IgD-negative memory B cell (primary cell): ENCODE measurements around the gene TEKT3. TPM values are rescaled to one million over a fixed set of nuclear protein-coding genes. Genes with fewer than 3 reads are reported as not detected.

Experiments used
- H3K27ac Mint-ChIP-seq, 3 donors: one replicate each; pipeline ENCODE4 v1.8.0; 2020 to 2022; ENCODE audit warnings: mild to moderate bottlenecking in 3 of 3, mixed read lengths in 3 of 3, moderate library complexity in 1 of 3
- H3K27me3 Mint-ChIP-seq: one replicate; pipeline ENCODE4 v1.8.0; 2021; ENCODE audit warnings: mixed read lengths
- H3K36me3 Mint-ChIP-seq: one replicate; pipeline ENCODE4 v1.8.0; 2020; ENCODE audit warnings: mild to moderate bottlenecking, mixed read lengths
- H3K4me1 Mint-ChIP-seq, 3 donors: one replicate each; pipeline ENCODE4 v1.8.0; 2020 to 2022; ENCODE audit warnings: mixed read lengths in 3 of 3, mild to moderate bottlenecking in 1 of 3
- H3K4me3 Mint-ChIP-seq, 4 donors: one replicate each; pipeline ENCODE4 v1.8.0; 2020 to 2022; ENCODE audit warnings: mild to moderate bottlenecking in 4 of 4, mixed read lengths in 4 of 4, moderate library complexity in 3 of 4
- H3K9me3 Mint-ChIP-seq, 3 donors: one replicate each; pipeline ENCODE4 v1.8.0; 2020 to 2021; ENCODE audit warnings: mixed read lengths in 3 of 3, mild to moderate bottlenecking in 1 of 3
- polyA plus RNA-seq: library from polyadenylated mRNA; unstranded; fragments of 300-500 nt; fragmentation: Illumina TruSeq; gene quantifications from one replicate; pipeline ENCODE4 v1.2.3, GENCODE V29; 2021

TEKT3 gene
- polyA plus RNA-seq, 1 donor from 2014 or later = not detected

GRCh38 chr17:15269780-15270089, 71.7 kb downstream of the TEKT3 start:
- H3K4me3 Mint-ChIP-seq = no peak overlapping the region
- no peak overlapping the region for H3K27ac Mint-ChIP-seq
- H3K9me3 Mint-ChIP-seq = peaks cover 0 to 4% (median 0%) of the 10 kb centered on the region in 3 donors
- H3K36me3 Mint-ChIP-seq = no peaks in the 10 kb centered on the region
- peaks cover 0 to 3% (median 0%) of the 10 kb centered on the region in 3 donors for H3K4me1 Mint-ChIP-seq
- H3K27me3 Mint-ChIP-seq = peaks cover 9% of the 10 kb centered on the region

GRCh38 chr17:15269087-15269779, 72.2 kb downstream of the TEKT3 start:
- Mint-ChIP-seq H3K9me3 (peaks cover 0 to 4% (median 0%) of the 10 kb centered on the region in 3 donors), H3K27ac (no peak overlapping the region), H3K4me1 (peaks cover 0 to 4% (median 0%) of the 10 kb centered on the region in 3 donors), H3K27me3 (peaks cover 10% of the 10 kb centered on the region), H3K36me3 (no peaks in the 10 kb centered on the region), H3K4me3 (no peak overlapping the region)

- Mint-ChIP-seq H3K36me3 (no peaks in the 10 kb centered on the region), H3K27ac (no peak overlapping the region), H3K4me1 (peaks cover 0 to 4% (median 0%) of the 10 kb centered on the region in 3 donors), H3K4me3 (no peak overlapping the region), H3K9me3 (peaks cover 0 to 2% (median 0%) of the 10 kb centered on the region in 3 donors), H3K27me3 (peaks cover 10% of the 10 kb centered on the region)
These were observed 72.9 kb downstream of the TEKT3 start for GRCh38 chr17:15268461-15268860.

- Mint-ChIP-seq H3K4me1 (peaks cover 0 to 4% (median 0%) of the 10 kb centered on the region in 3 donors), H3K36me3 (no peaks in the 10 kb centered on the region), H3K4me3 (no peak overlapping the region), H3K27ac (no peak overlapping the region), H3K9me3 (peaks cover 0 to 2% (median 0%) of the 10 kb centered on the region in 3 donors), H3K27me3 (peaks cover 14% of the 10 kb centered on the region)
These were observed 73.4 kb downstream of the TEKT3 start for GRCh38 chr17:15267996-15268395.

GRCh38 chr17:15266325-15267125, 74.9 kb downstream of the TEKT3 start:
- Mint-ChIP-seq H3K27ac (no peak overlapping the region), H3K27me3 (peaks cover 23% of the 10 kb centered on the region), H3K4me1 (peaks cover 0 to 4% (median 2%) of the 10 kb centered on the region in 3 donors), H3K4me3 (no peak overlapping the region), H3K36me3 (no peaks in the 10 kb centered on the region), H3K9me3 (peaks cover 0 to under 1% (median 0%) of the 10 kb centered on the region in 3 donors)

GRCh38 chr17:15265131-15265530, 76.3 kb downstream of the TEKT3 start, which contains the start of gene PMP22:
Gene PMP22 (minus strand): TSS chr17:15265326. CDS start chr17:15260727, 4,599 bp downstream.
- H3K27ac Mint-ChIP-seq = no peak within 1 kb of the TSS
- peaks cover 0 to 6% (median 4%) of the 10 kb centered on the region in 3 donors for H3K4me1 Mint-ChIP-seq
- H3K27me3 Mint-ChIP-seq = peaks cover 30% of the 10 kb centered on the region
- no peaks in the 10 kb centered on the region for H3K36me3 Mint-ChIP-seq
- no peak within 1 kb of the TSS for H3K4me3 Mint-ChIP-seq
- no peaks in the 10 kb centered on the region for H3K9me3 Mint-ChIP-seq

GRCh38 chr17:15264542-15264941, 76.9 kb downstream of the TEKT3 start:
- Mint-ChIP-seq H3K9me3 (no peaks in the 10 kb centered on the region), H3K27ac (no peak overlapping the region), H3K27me3 (peaks cover 33% of the 10 kb centered on the region), H3K4me1 (peaks cover 0 to 7% (median 4%) of the 10 kb centered on the region in 3 donors), H3K4me3 (no peak overlapping the region), H3K36me3 (no peaks in the 10 kb centered on the region)

- no peaks in the 10 kb centered on the region for H3K9me3 Mint-ChIP-seq
- no peaks in the 10 kb centered on the region for H3K36me3 Mint-ChIP-seq
- peaks cover 41% of the 10 kb centered on the region for H3K27me3 Mint-ChIP-seq
- H3K4me3 Mint-ChIP-seq = no peak overlapping the region
- peaks cover 0 to 7% (median 4%) of the 10 kb centered on the region in 3 donors for H3K4me1 Mint-ChIP-seq
- no peak overlapping the region for H3K27ac Mint-ChIP-seq
These were observed 77.7 kb downstream of the TEKT3 start for GRCh38 chr17:15263680-15264079.

- no peaks in the 10 kb centered on the region for H3K36me3 Mint-ChIP-seq
- H3K4me3 Mint-ChIP-seq = peak overlapping the region in 1 of 4 donors; percentile 28
- peaks cover 0 to 7% (median 4%) of the 10 kb centered on the region in 3 donors for H3K4me1 Mint-ChIP-seq
- peaks cover 43% of the 10 kb centered on the region for H3K27me3 Mint-ChIP-seq
- no peak overlapping the region for H3K27ac Mint-ChIP-seq
- no peaks in the 10 kb centered on the region for H3K9me3 Mint-ChIP-seq
These were observed 78.2 kb downstream of the TEKT3 start for GRCh38 chr17:15263206-15263579.

- H3K4me3 Mint-ChIP-seq = peak overlapping the region in 1 of 4 donors; percentile 28
- peaks cover 48% of the 10 kb centered on the region for H3K27me3 Mint-ChIP-seq
- no peak overlapping the region for H3K27ac Mint-ChIP-seq
These were observed 78.8 kb downstream of the TEKT3 start for GRCh38 chr17:15262291-15263205.

GRCh38 chr17:15261802-15262290, 79.6 kb downstream of the TEKT3 start:
- H3K27me3 Mint-ChIP-seq = peaks cover 50% of the 10 kb centered on the region
- H3K4me1 Mint-ChIP-seq = peaks cover 2 to 11% (median 4%) of the 10 kb centered on the region in 3 donors
- H3K9me3 Mint-ChIP-seq = no peaks in the 10 kb centered on the region
- no peak overlapping the region for H3K4me3 Mint-ChIP-seq
- H3K27ac Mint-ChIP-seq = no peak overlapping the region
- H3K36me3 Mint-ChIP-seq = no peaks in the 10 kb centered on the region

More at GRCh38 chr17:15262291-15263205, 78.8 kb downstream of the TEKT3 start:
- no peaks in the 10 kb centered on the region for H3K9me3 Mint-ChIP-seq
- H3K36me3 Mint-ChIP-seq = no peaks in the 10 kb centered on the region
- H3K4me1 Mint-ChIP-seq = peaks cover 0 to 7% (median 4%) of the 10 kb centered on the region in 3 donors

- no peaks in the 10 kb centered on the region for H3K36me3 Mint-ChIP-seq
- no peak overlapping the region for H3K27ac Mint-ChIP-seq
- peaks cover 51% of the 10 kb centered on the region for H3K27me3 Mint-ChIP-seq
- peaks cover 2 to 11% (median 8%) of the 10 kb centered on the region in 3 donors for H3K4me1 Mint-ChIP-seq
- H3K4me3 Mint-ChIP-seq = no peak overlapping the region
- no peaks in the 10 kb centered on the region for H3K9me3 Mint-ChIP-seq
These were observed 80.1 kb downstream of the TEKT3 start for GRCh38 chr17:15261258-15261801.

GRCh38 chr17:15260376-15261257, 80.8 kb downstream of the TEKT3 start:
- Mint-ChIP-seq H3K36me3 (no peaks in the 10 kb centered on the region), H3K9me3 (no peaks in the 10 kb centered on the region), H3K27ac (no peak overlapping the region), H3K27me3 (peaks cover 50% of the 10 kb centered on the region), H3K4me3 (peak overlapping the region in 3 of 4 donors; percentile 71 to 86 (median 84)), H3K4me1 (peaks cover 2 to 11% (median 8%) of the 10 kb centered on the region in 3 donors)
